Lung (tissue), 12 donors: ENCODE data around the gene IRX5. TPM values are rescaled to one million over a fixed set of nuclear protein-coding genes. Genes with fewer than 3 reads are reported as not detected.
A peak's percentile ranks its signal among the peaks of the same experiment; 100 is the strongest.

Experiments
- ATAC-seq: fragments of 200-7000 bp; cut with Tn5 transposase; one replicate; pipeline ENCODE4 v1.9.1; 2020; ENCODE audit warnings: moderate number of reproducible peaks; ENCODE audit not compliant: insufficient read depth, low FRiP score
- DNase-seq, 3 donors: peaks; one replicate each; pipeline ENCODE4 v3.0.0-alpha.2; 2013 to 2017
- H3K27ac ChIP-seq, 2 donors: one replicate each; pipeline ENCODE4 v1.5.1; 2013; ENCODE audit warnings: mild to moderate bottlenecking in 2 of 2, moderate library complexity in 2 of 2, control low read depth in 1 of 2, inconsistent platforms in 1 of 2, low read depth in 1 of 2, low read length in 1 of 2
- H3K27me3 ChIP-seq, 3 donors: one replicate each; pipeline ENCODE4 v1.5.1; 2013; ENCODE audit warnings: low read length in 2 of 3; ENCODE audit not compliant: control insufficient read depth in 3 of 3, insufficient read depth in 3 of 3
- H3K36me3 ChIP-seq, 4 donors: one replicate each; pipeline ENCODE4 v1.5.1; 2013; ENCODE audit warnings: low read length in 4 of 4, mild to moderate bottlenecking in 1 of 4, moderate library complexity in 1 of 4; ENCODE audit not compliant: control insufficient read depth in 4 of 4, insufficient read depth in 4 of 4
- H3K4me1 ChIP-seq, 5 donors: one replicate each; pipeline ENCODE4 v1.5.1; 2013; ENCODE audit warnings: low read length in 5 of 5, mild to moderate bottlenecking in 2 of 5, moderate library complexity in 1 of 5; ENCODE audit not compliant: control insufficient read depth in 5 of 5, insufficient read depth in 5 of 5
- H3K4me3 ChIP-seq: one replicate; pipeline ENCODE4 v1.5.1; 2013; ENCODE audit warnings: mild to moderate bottlenecking, control low read depth, moderate library complexity
- H3K9ac ChIP-seq, 2 donors: one replicate each; pipeline ENCODE4 v1.5.1; 2013; ENCODE audit warnings: low read length in 2 of 2, control low read depth in 1 of 2; ENCODE audit not compliant: insufficient read depth in 1 of 2
- H3K9me3 ChIP-seq, 4 donors: one replicate each; pipeline ENCODE4 v1.5.1; 2013; ENCODE audit warnings: low read length in 3 of 4, mild to moderate bottlenecking in 1 of 4, moderate library complexity in 1 of 4; ENCODE audit not compliant: control insufficient read depth in 4 of 4, insufficient read depth in 3 of 4
- CTCF ChIP-seq: IDR thresholded peaks from 2 replicates; pipeline ENCODE4 v1.5.1; 2012; ENCODE audit warnings: mild to moderate bottlenecking; ENCODE audit errors: control extremely low read depth, extremely low read depth
- WGBS, 2 donors: extraction: QIAGEN DNeasy Blood & Tissue Kit; methylation state at CpG; one replicate each; pipeline ENCODE4 v1.1.7; 2013; 5-methylcytosine and 5-hydroxymethylcytosine counted together
- polyA plus RNA-seq, 2 donors: library from polyadenylated mRNA; stranded (reverse); fragments of 200-250 nt; gene quantifications; one replicate each; pipeline ENCODE4 v1.2.1, GENCODE V29; 2013
- total RNA-seq, 2 donors: library from RNA; depleted of rRNA in 1 of 2; stranded (reverse); fragments of >200 nt in 1 of 2; gene quantifications; one replicate each; pipeline ENCODE4 v1.2.1, GENCODE V29; 2014 to 2021
- donor health status: control.
- donor health status: control.
- donor health status: Bipolar disorder and iron deficiency.
- donor health status: healthy.
- donor health status: DM: yes; HTN: yes; CAD: no.

IRX5 gene
- total and polyA plus RNA-seq, 4 donors, result 5.6 to 30.2 (median 25.7) TPM

DNA sequence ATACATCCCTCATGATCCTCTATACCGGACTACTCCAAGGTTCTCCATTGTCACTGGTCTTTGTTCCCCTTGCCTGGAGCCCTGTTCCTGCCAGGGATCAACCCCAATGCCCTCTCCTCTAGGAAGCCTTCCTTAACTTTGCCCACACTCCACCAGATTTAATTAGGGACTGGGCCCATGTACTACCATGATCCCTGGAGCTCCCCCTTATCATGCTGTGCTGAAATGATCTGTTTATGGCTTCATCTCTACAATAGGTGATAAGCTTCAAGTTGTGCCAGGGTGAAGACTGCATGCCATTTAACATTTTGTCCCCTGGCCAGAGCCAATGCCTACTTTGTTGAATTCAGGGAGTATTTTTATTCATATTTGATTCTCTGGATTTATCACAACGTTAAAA lies 17.9 kb upstream of the IRX5 start:
- Histone ChIP-seq H3K9me3 (no peaks in the 10 kb centered on the region), H3K4me1 (peaks cover 0 to 6% (median 0%) of the 10 kb centered on the region in 5 donors), H3K36me3 (no peaks in the 10 kb centered on the region), H3K9ac (no peak overlapping the region), H3K4me3 (no peak overlapping the region), H3K27ac (no peak overlapping the region), H3K27me3 (no peaks in the 10 kb centered on the region)
- 75 to 78% methylated on average over 2 of the region's 2 CpGs for WGBS, 2 donors
- ATAC-seq, result no peak
- TF ChIP-seq CTCF, result no peak
- no peak for DNase-seq

- H3K4me1 ChIP-seq, result peaks cover 0 to 3% (median 0%) of the 10 kb centered on the region in 5 donors
- H3K9me3 ChIP-seq, result no peaks in the 10 kb centered on the region
- peaks cover 3 to 38% (median 15%) of the 10 kb centered on the region in 3 donors for H3K27me3 ChIP-seq
- DNase-seq, result no peak
- H3K4me3 ChIP-seq, result no peak overlapping the region
- TF ChIP-seq CTCF, result no peak
- 74 to 79% methylated on average over 3 of the region's 3 CpGs for WGBS, 2 donors
- peaks cover 0 to 3% (median 0%) of the 10 kb centered on the region in 4 donors for H3K36me3 ChIP-seq
- no peak for ATAC-seq
- no peak overlapping the region for H3K9ac ChIP-seq
- H3K27ac ChIP-seq, result peak overlapping the region in 1 of 2 donors; percentile 21
Observed at GRCh38 chr16:54921206-54921824, 9.3 kb upstream of the IRX5 start.

DNA sequence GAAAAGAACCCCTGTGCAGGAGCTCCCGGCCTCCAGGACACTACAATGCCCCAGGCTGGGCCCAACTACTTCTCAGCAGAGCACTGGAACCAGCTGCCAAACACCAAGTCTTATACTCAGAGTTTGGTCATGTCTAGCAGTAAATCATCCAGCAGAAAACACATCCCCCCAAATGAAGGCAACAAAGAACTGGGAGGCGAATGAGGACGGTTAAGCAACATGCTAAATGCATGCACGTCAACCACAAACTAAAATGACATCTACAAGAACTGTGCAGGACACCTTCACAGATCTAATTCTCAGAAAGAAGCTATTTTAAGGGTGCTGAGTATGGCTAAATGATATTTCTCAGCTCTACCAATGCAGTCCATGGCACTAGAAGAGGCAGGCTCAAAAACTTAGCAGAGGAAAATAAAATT lies 7.6 kb upstream of the IRX5 start:
- Histone ChIP-seq H3K9ac (no peak overlapping the region), H3K4me1 (peaks cover 0 to 3% (median 0%) of the 10 kb centered on the region in 5 donors), H3K36me3 (peaks cover 0 to 3% (median 0%) of the 10 kb centered on the region in 4 donors), H3K9me3 (no peaks in the 10 kb centered on the region), H3K4me3 (no peak overlapping the region), H3K27ac (peak overlapping the region in 1 of 2 donors; percentile 62), H3K27me3 (peaks cover 3 to 56% (median 32%) of the 10 kb centered on the region in 3 donors)
- DNase-seq, result no peak
- ATAC-seq, result no peak
- 74 to 76% methylated on average over 4 of the region's 4 CpGs for WGBS, 2 donors
- no peak for TF ChIP-seq CTCF
